ENCODE results near the gene CALU. TPM values are rescaled to one million over a fixed set of nuclear protein-coding genes. Genes with fewer than 3 reads are reported as not detected.

The CALU gene
- polyA plus RNA-seq, 1 donor (not counting 4 experiments of a cell fraction or from before 2014, with no cell fraction given), result 155 TPM

GRCh38 chr7:128721376-128721775, 17.8 kb upstream of the CALU start:
- dilution Hi-C loops (cut with MboI; ENCODE audit: extremely low pct_ligation_motif_present, low sequenced_read_pairs), result no loop called here
- FAIRE-seq, result no peak

DNA sequence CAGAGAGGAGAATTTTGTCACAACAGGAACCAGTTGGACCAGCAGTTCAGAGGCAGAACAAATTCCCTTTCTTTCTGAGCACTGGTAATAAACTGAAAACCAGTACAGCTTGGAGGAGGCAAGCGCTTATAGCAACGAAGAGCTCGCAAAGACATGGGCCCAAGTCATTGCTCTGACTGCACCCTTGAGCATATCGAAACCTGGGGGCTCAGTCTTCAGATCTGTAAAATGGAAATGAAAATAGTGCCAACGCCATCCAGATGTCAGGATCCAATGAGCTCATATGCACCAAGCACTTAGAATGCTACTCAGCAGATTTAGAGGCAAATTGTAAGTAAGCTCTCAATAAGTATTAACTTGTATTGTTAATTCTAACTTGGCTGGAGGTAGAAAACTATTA, 14.4 kb upstream of the CALU start:
- DNase-seq (ENCODE audit: low read depth, low spot score) (no peak), FAIRE-seq (no peak)
- Histone ChIP-seq H3K27me3 (ENCODE audit: control insufficient read depth, extremely low read depth, insufficient read depth, low read length) (no peaks in the 10 kb centered on the region), H3K9me1 (ENCODE audit: control insufficient read depth, extremely low read depth, insufficient read depth, low read length) (no peaks in the 10 kb centered on the region), H3K79me2 (ENCODE audit: control insufficient read depth, insufficient read depth, low read length) (no peaks in the 10 kb centered on the region), H3K9me3 (ENCODE audit: control insufficient read depth, low read depth, low read length) (no peaks in the 10 kb centered on the region), H3K4me3 (ENCODE audit: control insufficient read depth in 2 of 3, extremely low read depth in 1 of 3, insufficient read depth in 2 of 3, low read depth in 1 of 3, low read length in 3 of 3) (no peak overlapping the region), H4K20me1 (ENCODE audit: control insufficient read depth, extremely low read depth, insufficient read depth, low read length) (no peaks in the 10 kb centered on the region), H3K4me2 (ENCODE audit: control insufficient read depth, extremely low read depth, insufficient read depth, low read depth, low read length) (no peak overlapping the region), H3K27ac (ENCODE audit: control insufficient read depth, insufficient read depth, low read length) (no peak overlapping the region), H3K36me3 (ENCODE audit: control insufficient read depth in 2 of 2, extremely low read depth in 1 of 2, insufficient read depth in 2 of 2, low read length in 2 of 2) (no peaks in the 10 kb centered on the region), H3K9ac (ENCODE audit: control insufficient read depth, extremely low read depth, insufficient read depth, low read length) (no peak overlapping the region), H3K4me1 (ENCODE audit: control insufficient read depth, extremely low read depth, insufficient read depth, low read length) (peaks cover 26% of the 10 kb centered on the region), H2AFZ (ENCODE audit: control insufficient read depth, low read length) (no peak overlapping the region)
- dilution Hi-C loops (cut with MboI; ENCODE audit: extremely low pct_ligation_motif_present, low sequenced_read_pairs), result no loop called here
- TF ChIP-seq, protein P1, sequence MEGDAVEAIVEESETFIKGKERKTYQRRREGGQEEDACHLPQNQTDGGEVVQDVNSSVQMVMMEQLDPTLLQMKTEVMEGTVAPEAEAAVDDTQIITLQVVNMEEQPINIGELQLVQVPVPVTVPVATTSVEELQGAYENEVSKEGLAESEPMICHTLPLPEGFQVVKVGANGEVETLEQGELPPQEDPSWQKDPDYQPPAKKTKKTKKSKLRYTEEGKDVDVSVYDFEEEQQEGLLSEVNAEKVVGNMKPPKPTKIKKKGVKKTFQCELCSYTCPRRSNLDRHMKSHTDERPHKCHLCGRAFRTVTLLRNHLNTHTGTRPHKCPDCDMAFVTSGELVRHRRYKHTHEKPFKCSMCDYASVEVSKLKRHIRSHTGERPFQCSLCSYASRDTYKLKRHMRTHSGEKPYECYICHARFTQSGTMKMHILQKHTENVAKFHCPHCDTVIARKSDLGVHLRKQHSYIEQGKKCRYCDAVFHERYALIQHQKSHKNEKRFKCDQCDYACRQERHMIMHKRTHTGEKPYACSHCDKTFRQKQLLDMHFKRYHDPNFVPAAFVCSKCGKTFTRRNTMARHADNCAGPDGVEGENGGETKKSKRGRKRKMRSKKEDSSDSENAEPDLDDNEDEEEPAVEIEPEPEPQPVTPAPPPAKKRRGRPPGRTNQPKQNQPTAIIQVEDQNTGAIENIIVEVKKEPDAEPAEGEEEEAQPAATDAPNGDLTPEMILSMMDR (optimal IDR thresholded peaks at IDR 0.05 in 1 of 3, IDR thresholded peaks at IDR 0.05 in 1 of 3, conservative IDR thresholded peaks at IDR 0.05 in 1 of 3; ENCODE audit: extremely low read depth in 1 of 3, insufficient read depth in 2 of 3, low read length in 3 of 3), result no peak
- TF ChIP-seq EZH2 (IDR thresholded peaks at IDR 0.05; ENCODE audit: low read length), result no peak

More at GRCh38 chr7:128721376-128721775, 17.8 kb upstream of the CALU start:
- Histone ChIP-seq H3K9me1 (ENCODE audit: control insufficient read depth, extremely low read depth, insufficient read depth, low read length) (no peaks in the 10 kb centered on the region), H3K9me3 (ENCODE audit: control insufficient read depth, low read depth, low read length) (no peaks in the 10 kb centered on the region), H3K9ac (ENCODE audit: control insufficient read depth, extremely low read depth, insufficient read depth, low read length) (no peak overlapping the region), H3K4me1 (ENCODE audit: control insufficient read depth, extremely low read depth, insufficient read depth, low read length) (no peaks in the 10 kb centered on the region), H3K27me3 (ENCODE audit: control insufficient read depth, extremely low read depth, insufficient read depth, low read length) (no peaks in the 10 kb centered on the region), H3K79me2 (ENCODE audit: control insufficient read depth, insufficient read depth, low read length) (no peaks in the 10 kb centered on the region), H3K4me3 (ENCODE audit: control insufficient read depth in 2 of 3, extremely low read depth in 1 of 3, insufficient read depth in 2 of 3, low read depth in 1 of 3, low read length in 3 of 3) (no peak overlapping the region), H3K36me3 (ENCODE audit: control insufficient read depth in 2 of 2, extremely low read depth in 1 of 2, insufficient read depth in 2 of 2, low read length in 2 of 2) (no peaks in the 10 kb centered on the region), H4K20me1 (ENCODE audit: control insufficient read depth, extremely low read depth, insufficient read depth, low read length) (no peaks in the 10 kb centered on the region), H2AFZ (ENCODE audit: control insufficient read depth, low read length) (no peak overlapping the region), H3K27ac (ENCODE audit: control insufficient read depth, insufficient read depth, low read length) (no peak overlapping the region), H3K4me2 (ENCODE audit: control insufficient read depth, extremely low read depth, insufficient read depth, low read depth, low read length) (no peak overlapping the region)
- no peak for DNase-seq (ENCODE audit: low read depth, low spot score)
- TF ChIP-seq EZH2 (IDR thresholded peaks at IDR 0.05; ENCODE audit: low read length), result no peak
- TF ChIP-seq, protein P1 (optimal IDR thresholded peaks at IDR 0.05 in 1 of 3, IDR thresholded peaks at IDR 0.05 in 1 of 3, conservative IDR thresholded peaks at IDR 0.05 in 1 of 3; ENCODE audit: extremely low read depth in 1 of 3, insufficient read depth in 2 of 3, low read length in 3 of 3), result no peak

Measured in keratinocyte (primary cell).